ENCODE measurements around the gene ARPC1A.
A peak's percentile ranks its signal among the peaks of the same experiment; 100 is the strongest.
"Not testable (repeated sequence)": the region's sequence is repeated elsewhere in the genome, so short reads cannot be mapped to it uniquely, and the experiment has no call there.

The ARPC1A gene

DNA sequence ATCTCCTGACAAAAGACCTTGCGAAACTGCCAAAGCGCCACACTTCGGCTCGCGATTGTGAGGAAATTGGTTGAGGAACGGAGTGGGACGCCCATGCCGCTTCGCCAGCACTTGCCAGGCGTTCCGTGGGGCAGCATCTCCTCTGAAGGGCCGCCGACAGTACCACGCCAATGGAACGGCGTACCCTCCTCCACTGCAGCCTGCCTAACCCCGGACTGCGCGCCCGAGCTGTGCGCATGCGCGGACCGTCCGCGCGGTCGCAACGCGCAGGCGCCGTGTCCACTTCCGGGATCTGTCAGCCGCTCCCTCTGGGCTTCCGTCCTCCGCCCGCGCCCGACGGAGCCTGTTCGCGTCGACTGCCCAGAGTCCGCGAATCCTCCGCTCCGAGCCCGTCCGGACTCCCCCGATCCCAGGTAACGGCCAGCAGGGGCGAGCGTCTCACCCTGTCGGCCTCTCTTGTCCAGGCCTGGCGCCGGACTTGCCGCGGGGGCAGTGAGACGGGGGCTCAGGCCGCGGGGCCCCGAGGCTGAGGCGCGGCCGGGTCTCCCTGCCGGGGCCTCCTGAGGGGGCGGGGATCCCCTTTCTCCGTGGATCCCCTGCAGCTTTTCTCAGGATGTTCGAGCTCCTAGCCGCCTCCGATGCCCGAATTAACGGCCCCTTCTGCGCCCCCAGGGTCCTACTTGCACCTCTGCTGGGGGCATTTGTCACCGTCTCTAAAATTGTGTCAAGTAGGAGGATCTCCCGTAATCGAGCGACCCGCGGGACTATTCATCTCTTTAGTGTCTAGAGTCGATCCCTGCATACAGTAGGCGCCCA lies at the start of gene ARPC1A:
TSS of gene ARPC1A (plus strand) at position 307 of the 816 bp plus-strand sequence. CDS start 7,456 bp downstream, outside the sequence.
- peak; percentile 92 for DNase-seq

DNA sequence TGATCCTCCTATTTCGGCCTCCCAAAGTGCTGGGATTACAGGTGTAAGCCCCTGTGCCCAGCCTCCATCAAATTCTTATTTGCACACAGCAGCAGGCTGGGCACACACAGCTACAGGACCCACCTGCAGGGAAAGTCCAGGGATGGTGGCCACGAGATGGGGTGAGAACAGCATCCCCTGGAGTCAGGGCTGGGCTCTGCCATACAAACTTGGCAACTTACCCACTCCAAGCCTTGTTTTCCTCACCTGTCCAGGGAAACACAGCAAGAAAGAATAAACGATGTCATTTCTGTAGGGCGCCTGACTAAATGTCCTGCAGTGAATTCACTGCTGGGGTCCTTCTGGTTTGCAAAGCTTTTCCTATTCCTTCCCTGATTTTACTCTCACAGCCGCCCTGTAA lies 47.5 kb upstream of the ARPC1A start:
- no peak for DNase-seq

DNA sequence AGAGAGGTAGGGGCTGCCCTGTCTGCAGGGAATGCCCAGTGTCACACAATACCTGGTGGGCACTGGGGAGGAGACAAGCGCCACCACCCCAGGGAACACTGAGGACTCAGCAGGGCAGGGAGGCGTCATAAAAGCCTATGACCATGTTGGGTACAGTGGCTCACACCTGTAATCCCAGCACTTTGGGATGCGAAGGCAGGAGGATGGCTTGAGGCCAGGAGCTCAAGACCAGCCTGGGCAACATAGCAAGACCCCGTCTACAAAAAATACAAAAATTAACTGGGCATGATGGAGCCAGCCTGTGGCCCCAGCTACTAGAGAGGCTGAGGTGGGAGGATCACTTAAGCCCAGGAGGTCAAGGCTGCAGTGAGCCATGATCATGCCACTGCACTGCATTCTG lies 41.5 kb upstream of the ARPC1A start:
- not testable (repeated sequence) for DNase-seq

DNA sequence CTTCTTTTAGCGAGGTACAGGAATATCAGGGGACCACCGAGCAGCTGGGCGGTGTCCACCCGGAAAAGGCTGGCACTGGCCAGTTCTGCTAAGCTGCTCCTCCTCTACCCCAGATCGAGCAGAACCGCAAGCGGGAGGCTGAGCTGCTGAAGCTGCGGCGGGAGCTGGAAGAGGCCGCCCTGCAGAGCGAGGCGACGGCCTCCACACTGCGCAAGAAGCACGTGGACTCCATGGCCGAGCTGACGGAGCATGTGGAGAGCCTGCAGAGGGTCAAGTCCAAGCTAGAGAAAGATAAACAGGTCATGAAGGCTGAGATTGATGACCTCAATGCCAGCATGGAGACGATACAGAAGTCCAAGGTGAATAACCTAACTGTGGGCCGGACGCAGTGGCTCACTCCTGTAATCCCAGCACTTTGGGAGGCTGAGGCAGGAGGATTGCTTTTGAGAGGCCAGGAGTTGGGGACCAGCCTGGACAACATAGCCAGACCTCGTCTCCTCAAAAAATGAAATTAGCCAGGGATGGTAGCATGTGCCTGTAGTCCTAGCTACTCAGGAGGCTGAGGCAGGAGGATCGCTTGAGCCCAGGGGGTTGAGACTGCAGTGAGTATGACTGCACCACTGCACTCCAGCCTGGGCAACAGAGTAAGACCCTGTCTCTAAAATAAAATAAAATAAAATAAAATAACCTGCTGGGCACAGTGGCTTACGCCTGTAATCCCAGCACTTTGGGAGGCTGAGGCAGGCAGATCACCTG lies 37.7 kb upstream of the ARPC1A start:
- no peak for DNase-seq

DNA sequence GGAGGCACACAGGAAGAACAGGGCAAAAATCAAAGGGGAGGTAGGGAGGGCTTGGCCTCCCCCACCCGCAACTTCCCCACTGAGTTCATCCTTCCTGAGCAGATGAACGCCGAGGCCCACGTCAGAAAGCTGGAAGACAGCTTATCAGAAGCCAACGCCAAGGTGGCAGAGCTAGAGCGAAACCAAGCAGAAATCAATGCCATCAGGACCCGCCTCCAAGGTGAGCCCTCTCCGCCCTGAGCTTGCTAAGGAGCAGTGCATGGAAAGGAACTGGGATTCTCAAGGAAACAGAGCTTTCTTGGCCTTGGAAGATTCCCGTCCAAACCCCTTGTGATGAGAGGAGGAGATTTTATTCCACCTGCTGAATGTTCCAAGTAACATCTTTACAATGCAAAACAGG lies 36.5 kb upstream of the ARPC1A start:
- no peak for DNase-seq

DNA sequence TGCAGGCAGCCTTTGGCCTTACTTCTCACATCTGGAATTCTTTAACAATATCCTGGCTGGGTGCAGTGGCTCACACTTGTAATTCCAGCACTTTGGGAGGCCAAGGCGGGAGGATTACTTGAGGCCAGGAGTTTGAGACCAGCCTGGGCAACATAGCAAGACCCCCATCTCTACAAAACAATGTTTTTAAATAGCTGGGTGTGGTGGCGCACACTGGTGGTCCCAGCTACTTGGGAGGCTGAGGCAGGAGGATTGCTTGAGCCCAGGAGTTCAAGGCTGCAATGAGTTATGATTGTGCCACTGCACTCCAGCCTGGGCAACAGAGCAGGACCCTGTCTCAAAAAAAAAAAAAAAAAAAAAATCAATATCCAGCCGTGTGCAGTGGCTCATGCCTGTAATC lies 35.5 kb upstream of the ARPC1A start:
- not testable (repeated sequence) for DNase-seq

DNA sequence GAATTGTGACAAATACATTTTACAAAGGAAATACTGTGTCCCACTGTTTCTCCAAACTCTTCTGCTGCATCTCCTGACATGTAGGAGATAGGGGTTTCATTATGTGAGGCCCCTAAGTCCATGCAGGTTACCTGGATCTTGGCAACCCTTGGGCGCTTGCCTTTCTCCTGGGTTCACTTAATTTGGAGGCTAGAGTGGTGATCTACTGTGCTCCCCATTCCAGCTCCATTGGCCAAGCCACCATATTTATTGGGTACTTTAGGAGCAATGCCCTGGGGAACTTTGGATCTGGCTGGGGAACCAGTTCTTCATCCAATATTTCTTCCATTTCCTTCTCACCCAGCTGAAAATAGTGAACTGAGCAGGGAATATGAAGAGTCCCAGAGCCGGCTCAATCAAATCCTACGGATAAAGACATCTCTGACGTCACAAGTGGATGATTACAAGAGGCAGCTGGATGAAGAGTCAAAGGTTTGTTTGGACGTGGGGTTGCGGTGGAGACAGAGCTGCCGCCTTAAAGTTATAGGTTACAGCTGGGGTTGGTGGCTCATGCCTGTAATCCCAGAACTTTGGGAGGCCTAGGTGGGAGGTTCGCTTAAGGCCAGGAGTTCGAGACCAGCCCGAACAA lies 34.6 kb upstream of the ARPC1A start:
- no peak for DNase-seq

DNA sequence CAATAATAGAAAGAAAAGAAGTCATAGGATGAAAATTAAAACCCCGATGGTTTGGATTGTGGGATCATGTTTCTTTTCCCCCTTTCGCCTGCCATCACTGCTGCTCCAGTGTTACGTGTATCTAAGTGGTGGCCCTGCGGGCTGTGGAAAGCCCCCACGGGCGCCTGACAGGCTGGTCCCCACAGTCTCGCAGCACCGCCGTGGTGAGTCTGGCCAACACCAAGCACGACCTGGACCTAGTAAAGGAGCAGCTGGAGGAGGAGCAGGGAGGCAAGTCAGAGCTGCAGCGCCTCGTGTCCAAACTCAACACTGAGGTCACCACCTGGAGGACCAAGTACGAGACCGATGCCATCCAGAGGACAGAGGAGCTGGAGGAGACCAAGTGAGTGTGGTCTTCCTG lies 33.6 kb upstream of the ARPC1A start:
- DNase-seq = no peak

DNA sequence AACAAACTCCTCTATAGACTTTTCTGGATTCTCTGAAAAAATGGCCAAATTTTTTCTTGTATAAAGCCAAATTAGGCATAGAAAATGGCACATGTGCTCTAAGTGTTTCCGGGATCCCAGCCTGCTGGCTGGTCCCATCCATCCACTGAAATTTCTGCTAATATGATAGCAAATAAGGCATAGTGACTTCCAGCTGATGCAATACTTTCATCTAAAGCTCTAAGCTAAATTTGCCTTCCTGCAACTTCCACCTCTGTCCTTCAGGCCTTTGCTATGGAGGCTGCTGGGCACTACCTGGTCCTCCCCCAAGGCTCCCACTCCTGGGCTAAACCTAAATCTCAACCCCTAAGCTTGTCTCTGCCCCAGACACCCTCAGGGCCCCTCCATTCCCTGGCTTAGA lies 32.5 kb upstream of the ARPC1A start:
- no peak for DNase-seq

DNA sequence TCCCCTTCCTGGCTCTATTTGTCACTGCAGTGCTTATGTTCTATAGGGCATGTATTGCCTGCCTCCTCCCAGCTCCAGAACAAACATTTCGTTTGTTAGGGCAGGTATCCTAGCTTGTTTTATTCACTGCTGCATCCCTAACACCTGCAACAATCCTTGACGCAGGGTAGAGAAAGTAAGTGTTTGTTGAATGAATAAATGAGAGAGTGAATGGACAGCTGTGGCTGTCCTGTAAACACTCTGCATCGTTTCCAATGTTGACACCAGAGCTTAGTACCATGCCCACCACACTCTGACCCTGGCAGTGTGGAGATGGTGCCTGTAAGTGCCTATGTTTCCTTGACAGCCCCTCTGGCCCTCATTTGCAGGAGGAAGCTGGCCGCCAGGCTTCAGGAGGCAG lies 32.0 kb upstream of the ARPC1A start:
- no peak for DNase-seq

DNA sequence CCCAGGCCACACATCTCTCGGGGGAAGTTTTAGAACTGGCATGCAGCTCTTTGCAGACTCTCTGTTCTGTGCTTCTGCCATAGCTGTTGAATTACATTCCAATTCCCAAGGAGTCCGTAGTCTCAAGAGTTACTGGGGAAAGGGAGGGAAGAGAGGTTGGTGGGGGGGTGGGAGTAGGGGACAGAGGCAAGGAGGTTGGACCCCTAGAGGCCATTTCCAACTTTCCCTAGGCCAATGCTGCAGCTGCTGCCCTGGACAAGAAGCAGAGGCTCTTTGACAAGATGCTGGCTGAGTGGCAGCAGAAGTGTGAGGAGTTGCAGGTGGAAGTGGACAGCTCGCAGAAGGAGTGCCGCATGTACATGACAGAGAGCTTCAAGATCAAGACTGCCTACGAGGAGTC lies 29.2 kb upstream of the ARPC1A start:
- no peak for DNase-seq

DNA sequence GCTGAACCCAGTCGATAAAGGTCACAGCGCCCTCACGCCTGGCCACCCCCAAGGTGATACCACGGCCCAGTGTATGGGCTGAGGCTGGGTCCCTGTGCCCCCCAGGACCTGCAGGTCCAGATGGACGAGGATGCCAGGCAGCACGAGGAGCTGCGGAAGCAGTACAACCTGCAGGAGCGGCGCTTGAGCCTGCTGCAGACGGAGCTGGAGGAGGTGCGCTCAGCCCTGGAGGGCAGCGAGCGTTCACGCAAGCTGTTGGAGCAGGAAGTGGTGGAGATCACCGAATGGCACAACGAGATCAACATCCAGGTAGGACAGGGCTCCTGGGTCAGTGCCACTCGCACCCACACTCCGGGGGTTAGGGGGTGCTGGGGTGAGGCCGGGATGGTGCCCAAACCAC lies 24.2 kb upstream of the ARPC1A start:
- no peak for DNase-seq

DNA sequence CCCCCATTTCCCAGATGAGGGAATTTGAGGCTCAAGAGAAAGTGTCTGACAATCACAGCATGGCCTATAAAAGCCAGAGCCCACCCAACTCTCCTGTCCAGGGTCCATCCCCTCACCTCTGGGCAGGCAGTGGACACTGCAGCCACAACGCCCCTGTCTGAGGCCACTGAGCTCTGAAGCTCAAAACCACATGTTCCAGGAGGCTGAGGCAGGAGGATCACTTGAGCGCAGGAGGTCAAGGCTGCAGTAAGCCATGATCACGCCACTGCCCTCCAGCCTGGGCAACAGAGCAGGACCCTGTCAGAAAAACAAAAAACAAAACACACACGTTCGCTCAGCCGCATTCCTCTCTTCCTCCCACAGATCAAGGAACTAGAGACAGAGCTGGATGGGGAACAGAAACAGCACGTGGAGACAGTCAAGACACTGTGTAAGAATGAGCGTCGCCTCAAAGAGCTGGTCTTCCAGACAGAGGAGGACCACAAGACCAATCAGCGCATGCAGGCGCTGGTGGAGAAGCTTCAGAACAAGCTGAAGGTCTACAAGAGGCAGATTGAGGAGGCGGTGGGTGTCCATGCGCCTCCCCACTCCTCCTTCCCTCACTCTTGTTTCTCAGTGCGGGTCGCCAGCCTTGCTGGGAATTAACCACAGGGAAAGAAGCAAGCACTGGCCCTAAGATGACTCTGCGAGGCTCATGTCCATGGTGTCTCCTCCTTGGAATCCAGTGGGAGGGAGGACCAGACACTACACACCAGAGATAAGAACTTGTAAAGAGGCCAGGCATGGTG lies 20.0 kb upstream of the ARPC1A start:
- DNase-seq = no peak

DNA sequence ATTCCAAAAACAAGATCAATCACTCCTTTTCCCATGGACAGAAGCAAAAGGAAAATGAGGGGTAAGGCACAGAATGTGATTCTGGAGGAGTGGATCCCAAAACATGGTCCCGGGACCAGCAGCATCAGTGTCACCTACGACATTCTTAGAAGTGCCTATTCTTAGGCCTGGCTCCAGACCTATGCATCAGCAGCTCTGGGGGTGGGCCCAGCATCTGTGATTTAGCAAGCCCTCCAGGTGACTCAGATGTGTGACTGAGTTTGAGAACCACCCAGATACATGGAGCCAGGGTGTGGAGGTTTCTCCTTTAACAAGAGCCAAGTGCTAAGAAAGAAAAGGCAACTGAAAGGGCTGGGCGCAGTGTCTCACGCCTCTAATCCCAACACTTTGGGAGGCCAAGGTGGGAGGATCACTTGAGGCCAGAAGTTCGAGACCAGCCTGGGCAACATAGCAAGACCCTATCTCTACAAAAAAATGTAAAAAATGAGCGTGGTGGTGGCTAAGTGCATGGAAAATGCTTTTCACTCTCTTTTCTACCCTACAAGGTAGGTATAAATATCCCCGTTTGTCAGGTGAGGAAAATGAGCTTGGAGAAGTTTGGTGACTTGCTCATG lies 17.1 kb upstream of the ARPC1A start:
- peak; percentile 33 for DNase-seq

DNA sequence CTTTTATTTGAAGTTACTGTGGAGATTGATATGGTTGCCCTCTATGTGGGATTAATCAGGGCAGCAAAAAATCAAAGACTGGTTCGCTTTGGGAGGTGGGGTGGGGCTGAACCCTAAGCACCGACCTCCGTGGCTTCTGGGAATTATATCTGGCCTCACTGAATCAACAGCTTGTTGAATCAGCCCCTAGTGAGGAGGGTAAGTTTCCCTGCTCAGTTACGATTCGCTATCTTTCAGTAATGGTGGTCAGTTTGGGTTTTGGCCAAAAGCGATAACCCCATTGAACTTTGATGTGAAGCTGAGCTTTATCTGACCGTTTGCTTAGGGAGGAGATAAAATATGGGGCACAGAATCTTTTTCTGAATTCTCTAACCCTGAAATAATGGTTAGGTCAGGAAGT lies 16.6 kb upstream of the ARPC1A start:
- DNase-seq = no peak

DNA sequence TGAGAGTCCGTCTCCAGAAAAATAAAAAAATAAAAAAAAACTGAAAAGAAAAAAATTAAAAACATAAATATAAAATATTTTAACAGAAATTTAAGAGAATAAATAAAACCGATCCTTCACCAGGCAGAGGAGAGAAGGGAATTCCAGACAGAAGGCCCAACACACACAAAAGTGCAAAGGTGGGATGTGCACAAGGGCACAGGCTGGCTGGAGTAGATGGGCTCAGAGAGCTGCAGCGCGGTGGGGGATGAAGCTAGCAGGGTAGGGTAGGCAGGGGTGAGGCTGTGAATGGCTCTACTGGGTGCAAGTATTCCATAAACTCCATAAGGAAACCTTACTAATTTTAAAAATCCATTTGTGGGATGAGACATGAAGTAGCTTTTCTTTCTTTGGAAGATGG lies 15.7 kb upstream of the ARPC1A start:
- no peak for DNase-seq

DNA sequence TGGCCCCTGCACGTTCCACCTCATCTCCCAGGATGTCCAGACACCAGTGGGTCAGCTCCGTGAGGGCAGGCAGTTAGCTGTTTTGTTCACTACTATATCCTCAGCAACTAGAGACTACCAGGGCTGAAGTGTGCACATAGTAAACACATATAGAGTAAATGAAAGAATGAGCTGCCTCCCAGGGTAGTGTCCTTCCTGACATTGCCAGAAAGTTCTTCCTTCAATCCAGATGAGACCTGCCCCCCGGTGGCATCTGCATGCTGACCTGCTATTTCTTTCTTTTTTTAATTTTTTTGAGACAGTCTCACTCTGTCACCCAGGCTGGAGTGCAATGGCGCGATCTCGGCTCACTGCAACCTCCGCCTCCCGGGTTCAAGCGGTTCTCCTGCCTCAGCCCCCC lies 14.0 kb upstream of the ARPC1A start:
- no peak for DNase-seq

DNA sequence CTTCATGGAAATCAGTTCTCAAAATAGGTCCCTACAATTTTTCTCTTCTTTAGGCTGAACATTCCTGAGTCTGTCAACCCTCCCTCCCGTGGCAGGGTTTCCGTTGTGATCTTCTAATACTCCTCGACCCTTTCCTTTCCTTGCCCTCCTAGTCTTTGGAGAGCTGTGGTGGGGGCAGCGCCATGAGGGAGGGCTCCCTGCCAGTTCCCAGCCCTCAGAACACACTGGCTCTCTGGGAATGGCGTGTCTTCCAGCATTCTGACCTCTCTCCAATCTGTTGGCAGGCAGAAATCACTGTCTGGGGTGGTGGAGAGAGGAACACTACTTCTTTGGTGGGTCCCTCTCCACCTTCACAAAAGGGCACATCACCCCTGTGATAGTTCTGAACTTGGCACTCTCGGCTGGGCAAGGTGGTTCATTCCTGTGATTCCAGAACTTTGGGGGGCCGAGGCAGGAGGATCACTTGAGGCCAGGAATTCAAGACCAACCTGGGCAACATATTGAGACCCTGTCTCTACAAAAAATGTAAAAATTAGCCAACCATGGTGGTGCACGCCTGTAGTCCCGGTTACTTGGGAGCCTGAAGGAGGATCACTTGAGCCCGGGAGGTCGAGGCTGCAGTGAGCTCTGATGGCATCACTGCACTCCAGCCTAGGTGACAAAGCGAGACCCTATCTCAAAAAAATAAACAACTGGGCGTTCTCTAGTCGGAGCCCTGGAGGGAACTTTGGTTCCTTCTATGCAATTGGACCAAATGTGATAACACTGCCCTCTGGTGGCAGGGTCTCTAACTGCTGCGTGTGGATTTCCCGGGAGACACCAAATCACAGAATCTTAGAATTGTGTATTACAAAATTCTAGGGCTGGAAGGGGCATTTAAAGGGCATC lies 13.1 kb upstream of the ARPC1A start:
- peak; percentile 52 for DNase-seq

DNA sequence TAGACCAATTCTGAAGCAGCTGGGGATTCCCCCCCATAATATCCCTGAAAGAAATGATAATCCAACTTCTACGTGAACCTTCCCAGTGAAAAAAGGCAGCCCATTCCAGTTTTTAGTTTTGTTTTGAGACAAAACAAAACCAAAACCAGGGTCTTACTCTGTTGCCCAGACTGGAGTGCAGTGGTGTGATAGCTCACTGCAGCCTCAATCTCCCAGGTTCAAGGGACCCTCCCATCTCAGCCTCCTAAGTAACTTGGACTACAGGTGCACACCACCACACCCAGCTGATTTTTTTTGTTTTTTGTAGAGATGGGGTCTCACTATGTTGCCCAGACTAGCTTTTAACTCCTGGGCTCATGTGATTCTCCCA lies 12.5 kb upstream of the ARPC1A start:
- no peak for DNase-seq

DNA sequence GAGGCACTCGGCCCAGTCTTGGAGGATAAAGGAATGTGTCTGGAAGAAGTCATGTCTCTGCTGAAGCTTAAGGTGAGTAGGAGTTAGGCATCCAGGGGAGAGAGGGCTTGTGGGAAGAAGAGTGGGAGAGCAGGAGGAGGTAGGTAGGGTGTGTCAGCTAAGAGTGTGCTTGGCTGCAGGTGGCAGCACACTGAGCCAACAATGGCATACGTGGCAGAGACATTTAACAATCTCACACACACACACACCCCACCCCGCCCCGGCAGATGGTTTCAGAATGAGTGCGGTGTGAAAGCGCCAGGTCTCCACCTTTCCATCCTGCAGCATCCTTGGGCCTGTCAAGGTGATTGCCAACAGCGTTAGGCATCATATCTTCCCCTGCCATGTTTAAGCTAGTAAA lies 11.2 kb upstream of the ARPC1A start:
- no peak for DNase-seq

DNA sequence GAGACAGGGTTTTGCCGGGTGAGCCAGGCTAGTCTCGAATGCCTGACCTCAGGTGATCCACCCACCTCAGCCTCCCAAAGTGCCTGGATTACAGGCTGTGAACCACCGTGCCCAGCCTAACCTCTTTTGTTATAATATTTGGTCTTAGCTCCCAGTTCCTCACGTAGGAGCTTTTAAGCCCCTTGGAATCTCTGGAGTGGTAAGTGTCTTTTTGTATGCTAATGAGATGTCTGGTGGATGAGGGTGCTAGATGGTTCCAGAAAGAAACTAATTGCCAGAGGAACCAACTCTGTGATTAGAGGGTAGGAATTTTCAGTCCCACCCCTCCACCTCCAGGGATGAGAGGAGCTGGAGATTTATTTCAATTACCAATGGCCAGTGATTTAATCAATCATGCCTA lies 5.3 kb upstream of the ARPC1A start:
- no peak for DNase-seq

DNA sequence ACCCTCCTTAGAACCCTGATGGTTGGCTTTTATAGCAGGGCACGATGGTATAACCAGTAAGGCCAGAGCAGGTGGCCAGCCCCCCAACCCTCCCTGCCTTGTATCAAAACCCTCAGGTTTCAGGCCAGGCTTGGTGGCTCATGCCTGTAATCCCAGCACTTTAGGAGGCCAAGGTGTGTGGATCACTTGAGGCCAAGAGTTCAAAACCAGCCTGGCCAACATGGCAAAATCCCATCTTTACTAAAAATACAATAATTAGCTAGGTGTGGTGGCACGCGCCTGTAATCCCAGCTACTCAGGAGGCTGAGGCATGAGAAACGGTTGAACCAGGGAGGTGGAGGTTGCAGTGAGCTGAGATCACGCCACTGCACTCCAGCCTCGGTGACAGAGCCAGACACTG lies 3.0 kb upstream of the ARPC1A start:
- not testable (repeated sequence) for DNase-seq
